ENCODE data around the gene NWD2.
"Not testable (repeated sequence)": the region's sequence is repeated elsewhere in the genome, so short reads cannot be mapped to it uniquely, and the experiment has no call there.

DNA sequence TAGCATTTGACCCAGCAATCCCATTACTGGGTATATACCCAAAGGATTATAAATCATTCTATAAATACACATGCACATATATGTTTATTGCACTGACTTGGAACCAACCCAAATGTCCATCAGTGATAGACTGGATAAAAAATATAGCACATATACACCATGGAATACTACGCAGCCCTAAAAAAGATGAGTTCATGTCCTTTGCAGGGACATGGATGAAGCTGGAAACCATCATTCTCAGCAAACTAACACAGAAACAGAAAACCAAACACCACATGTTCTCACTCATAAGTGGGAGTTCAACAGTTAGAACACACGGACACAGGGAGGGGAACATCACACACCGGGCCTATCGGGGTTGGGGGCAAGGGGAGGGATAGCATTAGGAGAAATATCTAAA is 250.8 kb downstream of the NWD2 start:
- TF ChIP-seq, protein P1, sequence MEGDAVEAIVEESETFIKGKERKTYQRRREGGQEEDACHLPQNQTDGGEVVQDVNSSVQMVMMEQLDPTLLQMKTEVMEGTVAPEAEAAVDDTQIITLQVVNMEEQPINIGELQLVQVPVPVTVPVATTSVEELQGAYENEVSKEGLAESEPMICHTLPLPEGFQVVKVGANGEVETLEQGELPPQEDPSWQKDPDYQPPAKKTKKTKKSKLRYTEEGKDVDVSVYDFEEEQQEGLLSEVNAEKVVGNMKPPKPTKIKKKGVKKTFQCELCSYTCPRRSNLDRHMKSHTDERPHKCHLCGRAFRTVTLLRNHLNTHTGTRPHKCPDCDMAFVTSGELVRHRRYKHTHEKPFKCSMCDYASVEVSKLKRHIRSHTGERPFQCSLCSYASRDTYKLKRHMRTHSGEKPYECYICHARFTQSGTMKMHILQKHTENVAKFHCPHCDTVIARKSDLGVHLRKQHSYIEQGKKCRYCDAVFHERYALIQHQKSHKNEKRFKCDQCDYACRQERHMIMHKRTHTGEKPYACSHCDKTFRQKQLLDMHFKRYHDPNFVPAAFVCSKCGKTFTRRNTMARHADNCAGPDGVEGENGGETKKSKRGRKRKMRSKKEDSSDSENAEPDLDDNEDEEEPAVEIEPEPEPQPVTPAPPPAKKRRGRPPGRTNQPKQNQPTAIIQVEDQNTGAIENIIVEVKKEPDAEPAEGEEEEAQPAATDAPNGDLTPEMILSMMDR (IDR thresholded peaks at IDR 0.05 in 4 of 5, conservative IDR thresholded peaks at IDR 0.05 in 1 of 5): not testable (repeated sequence)
- TF ChIP-seq POLR2A (IDR thresholded peaks at IDR 0.05): not testable (repeated sequence)

Measured in gastrocnemius medialis (tissue), 4 donors.